BLaER1 (cell line): Measurements from ENCODE around the gene ARHGEF10L.

Experiments
- H3K27ac ChIP-seq: shearing (Covaris generic); formaldehyde crosslinking; 2 replicates; pipeline ENCODE4 v1.8.1; 2022
- H3K27me3 ChIP-seq: shearing (Covaris generic); formaldehyde crosslinking; 2 replicates; pipeline ENCODE4 v1.8.1; 2022
- H3K36me3 ChIP-seq: shearing (Covaris generic); formaldehyde crosslinking; 2 replicates; pipeline ENCODE4 v1.8.1; 2022
- H3K4me1 ChIP-seq: shearing (Covaris generic); formaldehyde crosslinking; 2 replicates; pipeline ENCODE4 v1.8.1; 2022
- H3K4me2 ChIP-seq: shearing (Covaris generic); formaldehyde crosslinking; 2 replicates; pipeline ENCODE4 v1.8.1; 2022
- H3K4me3 ChIP-seq: shearing (Covaris generic); formaldehyde crosslinking; 2 replicates; pipeline ENCODE4 v1.8.1; 2022
- H3K9ac ChIP-seq: shearing (Covaris generic); formaldehyde crosslinking; 2 replicates; pipeline ENCODE4 v1.8.1; 2022
- H3K9me3 ChIP-seq: shearing (Covaris generic); formaldehyde crosslinking; 2 replicates; pipeline ENCODE4 v1.8.1; 2022
- H4K20me1 ChIP-seq: shearing (Covaris generic); formaldehyde crosslinking; 2 replicates; pipeline ENCODE4 v1.8.1; 2022
- Cebpa-rat ChIP-seq: shearing (Covaris generic); IDR thresholded peaks from 2 replicates; pipeline ENCODE4 v1.8.1; 2022

Gene ARHGEF10L

DNA sequence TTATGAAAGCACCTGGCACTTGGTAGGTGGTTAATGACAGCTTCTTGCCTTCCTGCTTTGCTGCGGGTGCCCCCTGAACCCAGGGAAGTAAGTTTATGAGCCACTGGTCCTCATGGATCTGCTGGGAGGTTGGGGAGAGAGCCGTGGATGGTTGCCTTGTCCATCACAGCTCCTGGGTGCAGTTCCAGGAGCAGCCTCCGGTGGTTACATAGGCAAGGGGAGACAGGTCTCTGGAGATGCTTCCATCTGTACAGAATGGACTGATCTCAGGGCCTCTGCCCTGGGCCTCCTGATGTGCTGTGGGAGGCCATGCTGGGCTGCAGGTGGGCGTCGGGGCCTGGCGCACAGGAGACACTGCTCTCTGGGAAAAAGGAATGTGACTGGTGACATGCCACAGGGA is 31.6 kb upstream of the ARHGEF10L start:
- Histone ChIP-seq H3K4me2 (no peak overlapping the region), H3K4me1 (peaks cover 8% of the 10 kb centered on the region; the same call in 1 of the 2 replicates), H3K27ac (no peak overlapping the region), H3K36me3 (no peaks in the 10 kb centered on the region), H4K20me1 (no peaks in the 10 kb centered on the region), H3K9ac (no peak overlapping the region), H3K4me3 (no peak overlapping the region), H3K9me3 (no peaks in the 10 kb centered on the region), H3K27me3 (no peaks in the 10 kb centered on the region)
- no peak for TF ChIP-seq Cebpa-rat

DNA sequence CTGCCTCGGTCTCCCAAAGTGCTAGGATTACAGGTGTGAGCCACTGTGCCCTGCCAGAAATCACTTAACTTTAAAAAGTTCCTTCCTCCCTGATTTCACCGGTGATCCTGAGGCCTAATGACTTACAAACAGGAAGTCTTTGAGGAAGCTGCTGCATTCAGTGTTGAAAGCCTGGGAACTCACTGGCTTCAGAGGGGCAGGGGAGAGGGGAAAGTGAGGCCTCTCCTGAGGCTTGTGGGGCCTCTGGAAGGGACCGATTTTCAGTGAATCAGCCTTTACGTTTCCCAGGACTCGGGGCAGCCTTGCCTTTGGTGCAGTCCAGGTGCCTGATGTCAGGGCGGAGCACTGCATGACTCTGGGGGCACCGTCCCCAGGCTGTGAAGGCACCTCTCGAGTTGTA is 30.1 kb upstream of the ARHGEF10L start:
- H3K27ac ChIP-seq: no peak overlapping the region
- no peak for TF ChIP-seq Cebpa-rat
- no peak overlapping the region for H3K9ac ChIP-seq
- H3K27me3 ChIP-seq: no peaks in the 10 kb centered on the region
- peaks cover 6% of the 10 kb centered on the region; the same call in 1 of the 2 replicates for H3K4me1 ChIP-seq
- no peak overlapping the region for H3K4me3 ChIP-seq
- no peaks in the 10 kb centered on the region for H3K36me3 ChIP-seq
- no peaks in the 10 kb centered on the region for H4K20me1 ChIP-seq
- H3K9me3 ChIP-seq: no peaks in the 10 kb centered on the region
- H3K4me2 ChIP-seq: no peak overlapping the region

DNA sequence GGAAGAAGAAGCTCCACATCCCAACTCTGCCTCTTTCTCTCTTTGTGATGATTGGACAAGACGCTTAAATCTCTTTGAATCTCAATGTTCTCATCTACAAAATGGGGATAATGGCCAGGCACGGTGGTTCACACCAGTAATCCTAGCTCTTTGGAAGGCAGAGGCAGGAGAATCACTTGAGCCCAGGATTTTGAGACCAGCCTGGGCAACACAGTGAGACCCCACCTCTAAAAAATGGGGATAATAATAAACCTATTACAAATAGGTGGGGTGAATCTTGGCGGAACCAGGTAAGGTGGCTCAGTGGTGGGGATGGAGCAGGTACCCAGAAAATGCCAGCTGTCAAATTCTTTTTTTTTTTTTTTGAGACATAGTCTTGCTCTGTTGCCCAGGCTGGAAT is 29.4 kb upstream of the ARHGEF10L start:
- Histone ChIP-seq H3K9ac (no peak overlapping the region), H3K36me3 (no peaks in the 10 kb centered on the region), H3K9me3 (no peaks in the 10 kb centered on the region), H3K4me3 (no peak overlapping the region), H3K27me3 (no peaks in the 10 kb centered on the region), H3K4me2 (no peak overlapping the region), H3K4me1 (peaks cover 6% of the 10 kb centered on the region; the same call in 1 of the 2 replicates), H3K27ac (no peak overlapping the region), H4K20me1 (no peaks in the 10 kb centered on the region)
- no peak for TF ChIP-seq Cebpa-rat

DNA sequence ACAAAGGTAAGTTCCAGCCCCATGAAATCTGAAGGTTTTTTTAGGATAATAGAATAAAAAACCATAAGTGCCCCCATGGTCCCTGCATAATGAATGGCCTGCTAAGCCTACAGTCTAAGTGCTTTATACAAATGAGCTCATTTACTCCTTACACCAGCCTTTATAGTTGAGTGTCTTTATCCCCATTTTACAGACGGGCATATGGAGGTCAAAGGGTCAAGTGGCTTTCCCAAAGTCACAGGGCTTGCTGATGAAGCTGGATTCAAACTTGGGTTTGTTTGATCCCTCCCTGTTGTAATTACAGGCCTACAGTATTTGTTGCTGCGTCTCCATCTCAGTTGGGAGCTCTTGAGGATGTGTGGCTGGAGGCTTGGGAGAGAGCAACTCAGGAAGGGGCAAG is 28.3 kb upstream of the ARHGEF10L start:
- Histone ChIP-seq H3K4me2 (no peak overlapping the region), H3K4me3 (no peak overlapping the region), H3K9ac (no peak overlapping the region), H3K27ac (no peak overlapping the region), H3K4me1 (peaks cover 6% of the 10 kb centered on the region; the same call in 1 of the 2 replicates), H3K27me3 (no peaks in the 10 kb centered on the region), H4K20me1 (no peaks in the 10 kb centered on the region), H3K36me3 (no peaks in the 10 kb centered on the region), H3K9me3 (no peaks in the 10 kb centered on the region)
- TF ChIP-seq Cebpa-rat: no peak

DNA sequence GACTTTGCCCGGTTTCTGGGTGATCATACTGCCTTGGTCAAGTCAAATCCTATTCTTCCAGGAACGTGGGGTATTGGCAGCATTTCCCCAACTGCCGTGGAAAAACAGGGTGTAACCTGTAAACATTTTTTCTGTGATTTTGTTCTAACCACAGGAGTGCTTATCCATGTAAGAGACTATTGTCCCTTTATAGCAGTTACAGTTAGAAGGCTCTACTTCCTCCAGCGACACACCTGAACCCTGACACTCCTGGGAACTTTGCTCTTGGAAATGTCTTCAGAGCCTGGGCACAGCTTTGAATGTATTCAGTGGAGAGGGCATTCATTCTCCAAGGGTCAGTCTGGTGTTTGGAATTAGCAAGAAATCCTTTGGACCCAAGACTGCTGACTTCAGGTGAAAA is 26.4 kb upstream of the ARHGEF10L start:
- TF ChIP-seq Cebpa-rat: no peak
- Histone ChIP-seq H3K4me3 (no peak overlapping the region), H4K20me1 (no peaks in the 10 kb centered on the region), H3K4me1 (peaks cover 6% of the 10 kb centered on the region; the same call in 1 of the 2 replicates), H3K27ac (no peak overlapping the region), H3K9me3 (no peaks in the 10 kb centered on the region), H3K4me2 (no peak overlapping the region), H3K36me3 (no peaks in the 10 kb centered on the region), H3K9ac (no peak overlapping the region), H3K27me3 (no peaks in the 10 kb centered on the region)

DNA sequence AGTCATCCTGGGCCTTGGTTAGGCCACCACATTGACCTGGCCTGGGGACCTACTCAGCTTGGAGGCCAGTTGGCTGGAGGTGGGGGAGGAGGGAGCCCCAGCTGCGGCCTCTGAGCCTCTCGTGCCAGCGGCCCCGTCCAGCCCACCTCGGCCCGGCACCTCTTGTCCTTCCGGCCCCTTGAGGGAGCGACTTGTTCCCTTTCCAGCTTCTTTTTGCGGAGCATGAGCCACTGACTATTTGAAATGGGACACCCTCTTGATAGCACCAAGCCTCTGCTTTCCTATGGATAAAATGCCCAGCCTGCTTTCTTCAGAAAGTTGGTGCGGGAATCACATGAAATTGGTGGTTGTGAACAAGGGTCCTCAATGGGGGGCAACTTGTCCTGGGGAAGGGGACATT is 24.7 kb upstream of the ARHGEF10L start:
- TF ChIP-seq Cebpa-rat: no peak
- H3K36me3 ChIP-seq: no peaks in the 10 kb centered on the region
- H3K4me3 ChIP-seq: no peak overlapping the region
- H3K4me1 ChIP-seq: no peaks in the 10 kb centered on the region
- no peaks in the 10 kb centered on the region for H3K9me3 ChIP-seq
- no peaks in the 10 kb centered on the region for H4K20me1 ChIP-seq
- no peak overlapping the region for H3K9ac ChIP-seq
- no peak overlapping the region for H3K4me2 ChIP-seq
- H3K27me3 ChIP-seq: no peaks in the 10 kb centered on the region
- no peak overlapping the region for H3K27ac ChIP-seq

DNA sequence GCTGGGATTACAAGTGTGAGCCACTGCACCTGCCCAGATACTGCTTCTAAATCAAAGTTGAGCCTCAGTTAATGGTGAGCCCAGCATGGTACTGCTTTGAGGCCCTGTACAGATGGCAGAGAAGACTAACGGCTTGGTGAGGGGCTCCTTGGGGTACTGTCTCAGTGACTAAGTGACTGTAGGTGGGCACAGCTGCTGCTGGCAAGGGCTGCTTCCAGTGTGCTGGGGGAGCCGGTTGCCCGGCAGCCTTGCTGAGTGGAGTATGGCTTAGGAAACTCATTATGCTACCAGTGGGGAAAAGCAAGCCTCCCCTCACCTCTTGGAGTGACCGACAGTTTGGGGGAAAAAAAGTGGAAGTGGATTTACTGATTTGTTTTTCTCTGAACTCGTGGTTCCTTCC is 23.6 kb upstream of the ARHGEF10L start:
- Histone ChIP-seq H3K36me3 (no peaks in the 10 kb centered on the region), H3K27me3 (no peaks in the 10 kb centered on the region), H3K9me3 (no peaks in the 10 kb centered on the region), H3K4me2 (no peak overlapping the region), H3K4me3 (no peak overlapping the region), H4K20me1 (no peaks in the 10 kb centered on the region), H3K27ac (no peak overlapping the region), H3K4me1 (no peaks in the 10 kb centered on the region), H3K9ac (no peak overlapping the region)
- TF ChIP-seq Cebpa-rat: no peak

DNA sequence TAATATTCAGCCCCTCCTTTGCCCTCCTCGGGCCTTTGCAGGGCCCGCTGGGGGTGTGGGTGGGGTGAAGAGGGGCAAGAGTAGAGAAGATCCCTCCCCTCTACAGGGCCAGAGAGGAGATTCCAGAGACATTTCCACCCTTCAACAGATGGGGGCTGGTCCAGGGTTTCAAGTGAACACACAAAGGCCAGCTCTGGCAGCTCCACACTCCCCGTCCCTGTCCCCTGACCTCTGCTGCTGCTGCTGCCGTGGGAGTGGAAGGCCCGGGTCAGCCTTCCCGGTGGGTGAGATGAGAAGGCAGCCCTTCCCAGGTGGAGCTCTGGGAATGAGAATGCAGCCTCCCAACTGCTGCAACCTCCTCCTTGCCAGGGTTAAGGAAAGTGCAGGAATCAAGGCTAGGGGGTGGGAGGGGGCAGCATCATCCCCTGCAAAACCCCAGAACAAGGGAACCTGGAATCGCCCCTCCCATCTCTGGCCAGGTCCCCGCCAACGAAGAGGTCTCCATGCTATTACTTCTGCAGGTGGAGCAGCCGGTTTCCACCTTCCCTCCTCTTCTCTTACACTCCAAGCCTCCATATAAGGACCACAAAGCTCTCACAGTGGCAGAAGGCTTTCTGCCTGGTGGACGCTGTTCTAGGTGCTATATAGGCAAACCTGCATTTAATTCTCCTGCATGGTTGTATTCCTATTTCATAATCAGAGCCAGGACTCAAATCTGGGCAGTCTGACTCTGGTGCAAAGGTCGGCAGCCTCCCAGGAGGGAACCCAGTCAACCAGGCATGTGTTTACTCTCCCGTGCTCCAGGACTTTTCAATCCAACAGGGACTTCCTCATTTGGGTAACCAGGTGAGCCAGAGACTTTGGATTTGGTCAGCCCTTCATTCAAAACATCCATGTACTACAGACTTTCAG is 22.9 kb upstream of the ARHGEF10L start:
- Histone ChIP-seq H3K4me2 (no peak overlapping the region), H3K9me3 (no peaks in the 10 kb centered on the region), H3K4me3 (no peak overlapping the region), H4K20me1 (no peaks in the 10 kb centered on the region), H3K27ac (no peak overlapping the region), H3K27me3 (no peaks in the 10 kb centered on the region), H3K9ac (no peak overlapping the region), H3K4me1 (no peaks in the 10 kb centered on the region), H3K36me3 (no peaks in the 10 kb centered on the region)
- TF ChIP-seq Cebpa-rat: no peak

DNA sequence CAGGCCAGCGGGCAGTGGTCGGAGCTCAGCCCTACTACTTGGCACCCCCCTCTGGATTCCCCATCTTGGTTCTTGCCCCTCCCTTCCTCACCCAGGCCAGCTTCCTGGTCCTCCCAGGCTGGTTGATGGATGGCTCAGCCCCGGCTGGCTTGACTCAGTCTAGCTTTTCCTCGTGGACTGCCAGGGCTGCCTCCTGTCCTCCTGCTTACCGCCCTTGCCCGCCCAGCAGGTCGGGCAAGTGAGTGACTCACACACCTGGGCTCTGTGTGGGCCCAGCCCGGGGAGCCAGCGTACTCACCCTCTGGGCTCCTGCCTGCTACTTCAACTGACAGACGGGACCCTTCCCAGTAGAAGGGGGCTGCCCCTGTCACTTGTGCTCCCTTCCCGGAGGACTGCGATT is 19.5 kb upstream of the ARHGEF10L start:
- peaks cover 8% of the 10 kb centered on the region for H3K4me1 ChIP-seq
- no peaks in the 10 kb centered on the region for H3K27me3 ChIP-seq
- H3K4me2 ChIP-seq: no peak overlapping the region

DNA sequence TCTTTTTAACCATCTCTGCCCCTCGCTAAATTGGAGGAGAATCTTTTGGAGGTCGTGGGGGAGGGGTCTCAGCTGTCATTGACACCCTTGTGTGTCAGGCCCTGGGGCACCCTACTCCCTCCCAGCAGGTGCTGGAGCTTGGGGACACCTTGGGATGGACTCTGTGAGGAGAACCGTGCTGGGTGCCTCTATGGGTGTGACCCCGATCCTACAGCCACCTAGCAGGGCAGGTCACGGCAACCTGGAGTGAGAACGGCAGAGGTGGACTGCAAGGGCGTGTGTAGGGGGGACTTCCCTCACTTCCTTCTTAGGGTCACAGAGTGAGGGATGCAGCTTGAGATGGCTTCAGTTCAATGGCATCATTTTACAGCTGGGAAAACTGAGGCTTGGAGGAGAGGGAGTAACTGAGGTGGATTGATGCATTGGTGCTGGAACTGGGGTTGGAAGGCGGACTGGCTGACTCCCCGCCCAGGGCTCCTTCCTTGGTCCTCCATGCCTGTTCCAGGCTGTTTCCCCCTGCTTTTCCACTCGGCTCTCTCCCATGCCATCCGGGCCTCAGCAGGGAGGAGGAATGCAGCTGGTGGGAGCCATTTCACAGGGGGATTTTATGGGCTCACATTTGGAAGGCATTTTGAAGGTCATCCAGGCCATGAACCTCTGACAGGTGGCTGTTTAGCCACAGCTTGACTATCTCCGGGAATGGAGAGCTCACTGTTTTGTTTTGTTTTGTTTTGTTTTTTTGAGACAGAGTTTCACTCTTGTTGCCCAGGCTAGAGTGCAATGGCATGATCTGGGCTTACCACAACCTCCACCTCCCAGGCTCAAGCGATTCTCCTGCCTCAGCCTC is 18.8 kb upstream of the ARHGEF10L start:
- no peaks in the 10 kb centered on the region for H3K36me3 ChIP-seq
- no peak for TF ChIP-seq Cebpa-rat
- no peaks in the 10 kb centered on the region for H3K27me3 ChIP-seq
- H3K9ac ChIP-seq: no peak overlapping the region
- H3K9me3 ChIP-seq: no peaks in the 10 kb centered on the region
- H3K4me1 ChIP-seq: peaks cover 14% of the 10 kb centered on the region
- no peak overlapping the region for H3K27ac ChIP-seq
- no peaks in the 10 kb centered on the region for H4K20me1 ChIP-seq
- no peak overlapping the region for H3K4me3 ChIP-seq
- no peak overlapping the region for H3K4me2 ChIP-seq

More for the DNA sequence above, 19.5 kb upstream of the ARHGEF10L start:
- no peak overlapping the region for H3K4me3 ChIP-seq
- no peak overlapping the region for H3K9ac ChIP-seq
- no peak overlapping the region for H3K27ac ChIP-seq
- H4K20me1 ChIP-seq: no peaks in the 10 kb centered on the region
- H3K9me3 ChIP-seq: no peaks in the 10 kb centered on the region
- TF ChIP-seq Cebpa-rat: no peak
- no peaks in the 10 kb centered on the region for H3K36me3 ChIP-seq
